IPS-NIHi11 (cell line): Measurements from ENCODE around the gene ZSCAN5B.

Experiments
- DNase-seq: peaks from one replicate; pipeline ENCODE4 v3.0.0; 2012; ENCODE audit warnings: mixed read lengths, low spot score

ZSCAN5B gene

GRCh38 chr19:56144831-56145230 is 52.8 kb downstream of the ZSCAN5B start:
- DNase-seq = no peak

DNA sequence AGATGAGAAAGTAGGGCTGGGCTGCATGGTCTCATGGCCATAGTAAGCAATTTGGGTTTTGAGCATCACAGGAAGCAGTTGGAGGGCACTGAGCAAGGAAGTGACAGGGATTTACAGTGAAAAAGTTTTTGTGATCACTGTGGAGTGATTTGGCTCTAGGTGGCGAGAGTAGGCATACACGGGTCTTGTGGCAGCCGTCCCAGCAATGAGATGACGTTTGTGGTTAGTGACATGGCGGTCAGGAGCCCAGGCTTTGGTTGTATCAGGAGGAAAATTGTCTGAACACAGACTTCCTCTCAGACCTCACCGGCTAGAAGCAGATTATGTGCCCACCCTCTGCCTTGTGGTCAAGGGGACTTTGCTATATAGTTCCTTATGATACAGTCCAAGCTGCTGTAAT is 53.2 kb downstream of the ZSCAN5B start:
- no peak for DNase-seq

DNA sequence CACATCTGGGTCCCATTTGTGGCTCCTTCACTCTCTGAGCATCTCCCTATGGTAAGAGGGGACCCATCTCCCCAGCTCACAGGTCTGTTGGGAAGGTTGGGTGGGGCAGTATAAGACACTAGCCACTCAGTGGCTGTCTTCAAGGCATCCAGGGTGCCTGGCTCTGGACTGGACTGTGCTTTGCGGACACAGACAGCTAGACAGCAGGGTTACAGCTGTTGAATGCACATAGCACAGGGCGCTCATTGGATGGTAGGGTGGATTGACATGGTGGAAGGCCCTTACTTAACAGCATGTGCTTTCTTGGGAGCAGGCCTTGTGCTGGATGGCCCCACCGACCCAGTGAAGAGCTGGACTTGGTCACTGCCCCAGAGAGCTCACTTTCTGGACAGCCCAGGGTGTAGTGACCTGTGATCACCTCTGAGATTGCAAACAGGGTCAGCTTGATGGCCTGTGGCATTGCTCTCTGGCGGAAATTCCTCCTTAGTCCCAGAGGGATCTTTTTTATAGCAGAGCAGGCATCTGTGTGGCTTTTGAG is 54.6 kb downstream of the ZSCAN5B start:
- no peak for DNase-seq

DNA sequence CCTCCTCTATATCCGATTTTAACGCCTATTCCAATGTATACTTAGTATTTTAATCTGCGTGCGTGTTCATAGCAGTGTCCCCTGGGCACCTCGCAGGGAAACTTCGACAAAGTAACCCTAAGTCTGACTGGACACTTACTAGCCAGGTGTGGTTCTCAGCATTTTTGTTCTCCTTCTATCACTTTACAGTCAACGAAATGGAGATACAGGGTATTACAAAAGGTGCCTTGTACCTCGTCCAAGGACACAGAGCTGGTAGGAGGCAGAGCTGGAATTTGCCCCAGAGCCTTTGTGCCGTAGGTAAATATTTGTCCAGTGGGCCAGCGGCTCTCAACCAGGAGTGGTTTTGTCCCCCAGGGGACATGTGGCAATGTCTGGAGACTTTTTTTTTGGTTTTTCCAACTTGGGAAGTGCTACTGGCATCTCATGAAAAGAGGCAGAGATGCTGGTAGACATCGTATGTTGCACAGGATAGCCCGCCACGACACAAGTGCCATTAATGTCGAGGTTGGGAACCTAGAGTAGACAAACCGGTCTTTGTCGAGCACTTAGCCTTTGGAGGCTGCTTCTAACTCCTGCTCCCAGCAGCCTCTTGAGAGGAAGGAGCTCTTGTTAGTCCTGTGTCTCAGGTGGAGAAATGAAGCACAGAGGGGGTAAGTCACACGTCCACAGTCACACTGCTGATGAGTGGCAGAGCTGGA is 55.3 kb downstream of the ZSCAN5B start:
- no peak for DNase-seq

DNA sequence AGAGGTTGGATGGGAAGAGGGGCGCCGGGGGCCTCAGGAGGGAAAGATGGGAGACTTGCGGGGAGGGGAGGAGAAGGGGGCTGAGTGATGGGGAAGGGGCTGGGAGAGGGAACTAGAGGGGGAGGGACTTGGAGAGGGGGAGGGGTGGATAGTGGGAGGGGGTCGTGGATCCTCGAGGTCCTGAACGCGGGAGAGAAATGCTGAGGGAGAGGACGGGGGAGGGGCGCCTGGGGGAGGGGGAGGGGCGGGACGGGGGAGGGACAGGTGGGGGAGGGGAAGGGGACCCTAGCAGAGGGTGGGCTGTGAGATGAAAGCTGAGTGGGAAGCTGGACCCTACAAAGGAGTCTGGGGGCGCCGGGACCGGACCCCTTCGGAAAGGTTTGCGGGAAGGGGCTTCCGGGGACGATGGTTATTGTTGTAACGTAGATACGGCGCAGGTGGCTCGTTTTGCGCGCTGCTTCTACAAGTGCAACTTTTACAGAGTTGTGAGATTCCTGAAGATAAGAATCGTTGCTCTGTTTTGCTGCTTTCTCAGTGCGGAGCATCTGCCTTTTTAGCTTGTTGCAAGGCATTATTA is 56.1 kb downstream of the ZSCAN5B start:
- no peak for DNase-seq

GRCh38 chr19:56140583-56141416 is 56.8 kb downstream of the ZSCAN5B start, which contains the start of gene ZNF444:
Gene ZNF444 (plus strand): TSS chr19:56141287. CDS start chr19:56146912, 5,625 bp downstream.
- DNase-seq = peak; percentile 97

- DNase-seq = no peak
These were observed 57.6 kb downstream of the ZSCAN5B start for GRCh38 chr19:56139847-56140582.
